Esophagus squamous epithelium (tissue), 5 donors: Measurements from ENCODE around the gene REV1. TPM values are rescaled to one million over a fixed set of nuclear protein-coding genes. Genes with fewer than 3 reads are reported as not detected.
A peak's percentile ranks its signal among the peaks of the same experiment; 100 is the strongest.

Experiments
- DNase-seq: peaks from one replicate; lab custom pipeline; 2025; lab: John Stamatoyannopoulos, UW
- H3K27ac ChIP-seq, 4 donors: fragments of 200-600 bp; sonication (generic); one replicate each; pipeline ENCODE4 v1.5.1; 2016 to 2019; ENCODE audit warnings: mild to moderate bottlenecking in 1 of 4
- H3K27me3 ChIP-seq, 4 donors: fragments of 200-600 bp; sonication (generic); 1 replicate in 3 of 4; 2 replicates in 1 of 4; pipeline versions ENCODE4 v1.5.1 to v1.6.0; 2017 to 2021; ENCODE audit warnings: antibody characterized with exemption in 1 of 4
- H3K36me3 ChIP-seq, 3 donors: fragments of 200-600 bp; sonication (generic); one replicate each; pipeline ENCODE4 v1.5.1; 2016 to 2019
- H3K4me1 ChIP-seq, 3 donors: fragments of 200-600 bp; sonication (generic); one replicate each; pipeline ENCODE4 v1.5.1; 2017 to 2019
- H3K4me3 ChIP-seq, 4 donors: fragments of 200-600 bp; sonication (generic); 1 replicate in 3 of 4; 2 replicates in 1 of 4; pipeline ENCODE4 v1.5.1; 2016 to 2019; ENCODE audit warnings: mild to moderate bottlenecking in 2 of 4, moderate library complexity in 1 of 4
- H3K9me3 ChIP-seq, 3 donors: fragments of 200-600 bp; sonication (generic); one replicate each; pipeline ENCODE4 v1.5.1; 2016 to 2019
- POLR2A ChIP-seq, 4 donors: fragments of 450-650 bp; IDR thresholded peaks; one replicate each; pipeline ENCODE4 v1.6.1; 2017; ENCODE audit warnings: antibody characterized with exemption in 4 of 4, mild to moderate bottlenecking in 4 of 4, moderate library complexity in 3 of 4
- WGBS, 2 donors: methylation state at CpG; one replicate each; pipeline ENCODE4 v1.1.5; 2018; 5-methylcytosine and 5-hydroxymethylcytosine counted together
- intact Hi-C: fragments of 100-400 bp; cut with DNase I; formaldehyde crosslinking; loops from one replicate; pipeline ENCODE4 v1.15.0; 2022
- total RNA-seq, 4 donors: library from RNA; depleted of rRNA; stranded (reverse); fragments of >200 nt; gene quantifications; one replicate each; pipeline ENCODE4 v1.1.0, GENCODE V29; 2016
- TF ChIP-seq, protein P1 (sequence below), 6 experiments: fragments of 450-650 bp in 4 of 6; fragments of 200-600 bp in 2 of 6; sonication (generic) in 2 of 6; IDR thresholded peaks; one replicate each; pipeline ENCODE4 v1.5.1; 2016 to 2019; ENCODE audit warnings: antibody characterized with exemption in 6 of 6, mild to moderate bottlenecking in 4 of 6, moderate library complexity in 4 of 6
- donor health status: DM: yes; HTN: yes; CAD: no.

REV1 gene
- total RNA-seq, 4 donors from 2014 or later = 22.5 to 69.2 (median 39.8) TPM

DNA sequence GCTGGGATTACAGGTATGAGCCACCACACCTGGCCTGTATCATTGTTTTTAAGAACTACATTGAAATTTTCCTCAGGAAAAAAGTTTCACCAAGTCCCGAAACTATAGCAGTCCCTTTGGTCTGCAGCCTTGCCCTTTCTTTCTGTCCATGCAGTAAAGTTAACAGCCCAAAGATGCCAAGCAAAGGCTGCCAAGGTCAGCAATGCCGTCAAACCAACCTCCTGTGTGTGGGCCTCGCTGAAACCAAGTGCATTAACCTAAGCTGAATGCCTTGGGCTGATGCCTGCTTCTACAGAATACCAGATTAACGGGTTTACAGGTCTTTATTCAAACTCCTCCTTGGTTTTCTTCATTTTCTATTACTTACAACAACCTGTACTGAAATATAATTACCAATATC is 79.5 kb downstream of the REV1 start:
- DNase-seq = no peak
- H3K36me3 ChIP-seq = peaks cover 3 to 99% (median 15%) of the 10 kb centered on the region in 3 donors
- H3K9me3 ChIP-seq = no peaks in the 10 kb centered on the region
- no peak for TF ChIP-seq POLR2A (IDR thresholded peaks at IDR 0.05)
- TF ChIP-seq, protein P1, sequence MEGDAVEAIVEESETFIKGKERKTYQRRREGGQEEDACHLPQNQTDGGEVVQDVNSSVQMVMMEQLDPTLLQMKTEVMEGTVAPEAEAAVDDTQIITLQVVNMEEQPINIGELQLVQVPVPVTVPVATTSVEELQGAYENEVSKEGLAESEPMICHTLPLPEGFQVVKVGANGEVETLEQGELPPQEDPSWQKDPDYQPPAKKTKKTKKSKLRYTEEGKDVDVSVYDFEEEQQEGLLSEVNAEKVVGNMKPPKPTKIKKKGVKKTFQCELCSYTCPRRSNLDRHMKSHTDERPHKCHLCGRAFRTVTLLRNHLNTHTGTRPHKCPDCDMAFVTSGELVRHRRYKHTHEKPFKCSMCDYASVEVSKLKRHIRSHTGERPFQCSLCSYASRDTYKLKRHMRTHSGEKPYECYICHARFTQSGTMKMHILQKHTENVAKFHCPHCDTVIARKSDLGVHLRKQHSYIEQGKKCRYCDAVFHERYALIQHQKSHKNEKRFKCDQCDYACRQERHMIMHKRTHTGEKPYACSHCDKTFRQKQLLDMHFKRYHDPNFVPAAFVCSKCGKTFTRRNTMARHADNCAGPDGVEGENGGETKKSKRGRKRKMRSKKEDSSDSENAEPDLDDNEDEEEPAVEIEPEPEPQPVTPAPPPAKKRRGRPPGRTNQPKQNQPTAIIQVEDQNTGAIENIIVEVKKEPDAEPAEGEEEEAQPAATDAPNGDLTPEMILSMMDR (IDR thresholded peaks at IDR 0.05) = no peak
- WGBS, 2 donors = 79 to 84% methylated on average over 4 of the region's 4 CpGs
- peaks cover 0 to 4% (median 0%) of the 10 kb centered on the region in 3 donors for H3K4me1 ChIP-seq
- no peak overlapping the region for H3K4me3 ChIP-seq
- intact Hi-C loops = no loop called here
- H3K27ac ChIP-seq = no peak overlapping the region
- no peaks in the 10 kb centered on the region for H3K27me3 ChIP-seq

DNA sequence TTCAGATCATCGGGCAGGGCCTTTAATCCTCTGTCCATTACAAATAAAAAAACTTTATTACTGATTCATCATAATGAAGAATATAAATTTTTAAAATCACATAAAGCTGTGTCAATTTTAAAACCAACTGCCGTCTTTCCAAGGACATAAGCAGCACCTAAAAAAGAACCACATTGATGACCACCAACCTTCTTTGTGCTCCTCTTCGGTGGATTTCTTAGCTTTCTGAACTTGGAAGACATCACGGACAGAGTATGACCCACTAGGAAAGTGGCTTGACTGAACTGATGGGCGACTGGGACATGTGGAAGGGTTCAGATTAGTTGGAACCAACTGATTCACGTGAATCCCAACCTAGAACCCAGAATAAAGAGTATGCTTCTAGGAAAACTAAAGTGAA is 83.7 kb downstream of the REV1 start:
- peaks cover 3 to 99% (median 35%) of the 10 kb centered on the region in 3 donors for H3K36me3 ChIP-seq

DNA sequence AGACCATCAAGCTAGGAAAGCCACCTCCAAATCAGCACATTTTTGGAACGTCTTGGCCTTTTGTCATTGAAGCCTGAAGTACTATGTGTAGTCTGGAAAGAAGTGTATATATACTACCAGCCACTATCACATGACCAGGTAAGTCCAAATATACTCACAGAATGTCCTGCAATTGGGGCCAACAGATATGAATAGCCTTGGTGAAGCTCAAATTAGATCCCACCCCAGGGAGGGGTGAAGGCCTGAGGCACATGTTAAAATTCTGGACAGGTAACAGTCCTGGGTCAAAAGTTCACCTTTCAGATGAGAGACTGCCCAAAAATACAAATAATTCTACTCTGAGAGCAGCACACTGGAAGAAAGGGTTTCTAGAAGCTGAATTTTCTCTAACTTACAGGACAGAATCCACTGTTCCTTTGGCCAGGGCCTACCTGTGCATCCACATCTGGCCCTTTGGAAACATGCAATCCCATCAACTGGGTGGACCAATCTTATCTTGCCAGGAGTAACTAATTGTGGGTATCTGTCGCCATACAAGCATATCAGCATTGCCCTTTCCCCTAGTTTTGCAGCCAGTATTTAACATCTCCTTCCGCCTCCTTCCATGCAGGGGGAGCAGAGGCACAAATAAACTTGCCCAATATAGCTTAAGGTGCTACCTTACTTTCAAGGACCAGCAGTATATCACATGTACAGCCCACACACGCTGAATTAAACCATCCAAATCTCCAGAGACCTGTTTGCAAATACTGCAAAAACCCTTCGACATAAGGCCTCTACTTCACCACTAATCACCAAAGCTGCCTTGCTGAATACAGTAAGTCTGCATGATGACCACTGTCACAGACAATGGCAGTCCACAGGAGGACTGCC is 84.8 kb downstream of the REV1 start:
- WGBS, 2 donors = 78 to 81% methylated on average over 5 of the region's 5 CpGs
- H3K9me3 ChIP-seq = no peaks in the 10 kb centered on the region
- no peak for TF ChIP-seq POLR2A (IDR thresholded peaks at IDR 0.05)
- TF ChIP-seq, protein P1 (IDR thresholded peaks at IDR 0.05) = no peak
- H3K4me3 ChIP-seq = no peak overlapping the region
- H3K4me1 ChIP-seq = peaks cover 0 to 20% (median 0%) of the 10 kb centered on the region in 3 donors
- H3K36me3 ChIP-seq = peaks cover 3 to 99% (median 40%) of the 10 kb centered on the region in 3 donors
- H3K27ac ChIP-seq = peak overlapping the region; percentile 2 to 43 (median 12)
- DNase-seq = no peak
- intact Hi-C loops = no loop called here
- no peaks in the 10 kb centered on the region for H3K27me3 ChIP-seq

More for the DNA sequence above, 83.7 kb downstream of the REV1 start:
- H3K4me3 ChIP-seq = no peak overlapping the region
- 86 to 90% methylated on average over 6 of the region's 6 CpGs for WGBS, 2 donors
- H3K27me3 ChIP-seq = no peaks in the 10 kb centered on the region
- H3K9me3 ChIP-seq = no peaks in the 10 kb centered on the region
- H3K27ac ChIP-seq = no peak overlapping the region
- DNase-seq = no peak
- no peak for TF ChIP-seq POLR2A (IDR thresholded peaks at IDR 0.05)
- TF ChIP-seq, protein P1 (IDR thresholded peaks at IDR 0.05) = no peak
- H3K4me1 ChIP-seq = peaks cover 0 to 20% (median 0%) of the 10 kb centered on the region in 3 donors
- intact Hi-C loops = no loop called here

DNA sequence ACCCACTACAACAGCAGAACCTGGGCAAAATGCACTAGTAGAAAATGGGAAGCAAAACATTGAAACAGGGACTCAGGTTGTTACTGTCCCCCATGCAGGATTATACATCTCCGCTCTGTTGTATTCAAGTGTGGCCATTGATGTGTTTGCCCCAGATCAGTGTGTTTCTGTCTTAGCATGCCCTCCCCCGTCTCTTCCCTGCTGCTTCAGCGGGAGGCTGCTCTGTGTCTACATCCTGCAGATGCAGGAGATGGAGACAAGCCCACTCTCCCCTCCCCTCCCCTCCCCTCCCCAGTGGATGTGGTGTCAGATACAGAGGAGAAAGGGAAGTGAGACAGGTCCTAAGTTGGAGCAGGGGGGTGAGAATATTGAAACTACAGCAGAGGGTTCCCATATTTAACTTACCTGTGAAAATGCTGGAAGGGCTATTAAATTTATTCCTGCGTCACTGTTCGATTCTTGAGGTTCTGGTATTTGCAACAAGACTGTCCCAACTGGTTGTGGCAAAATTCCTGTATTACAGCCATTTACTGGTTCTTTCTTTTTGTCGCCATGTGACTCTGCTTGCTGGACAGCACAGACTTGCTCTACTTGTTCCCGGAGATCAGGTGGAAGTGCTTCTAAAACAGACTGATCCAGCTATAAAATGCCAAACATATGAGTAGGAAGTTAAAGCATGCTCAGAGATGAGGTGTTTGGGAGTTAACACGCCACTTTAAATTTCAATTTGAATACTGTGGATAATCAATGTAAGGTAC is 85.6 kb downstream of the REV1 start:
- intact Hi-C loops = no loop called here

More for the DNA sequence above, 85.6 kb downstream of the REV1 start:
- no peak for TF ChIP-seq POLR2A (IDR thresholded peaks at IDR 0.05)
- TF ChIP-seq, protein P1 (IDR thresholded peaks at IDR 0.05) = no peak
- H3K27ac ChIP-seq = peak overlapping the region; percentile 28 to 53 (median 38)
- no peaks in the 10 kb centered on the region for H3K9me3 ChIP-seq
- DNase-seq = no peak
- no peak overlapping the region for H3K4me3 ChIP-seq
- H3K4me1 ChIP-seq = peaks cover 0 to 25% (median 0%) of the 10 kb centered on the region in 3 donors
- H3K36me3 ChIP-seq = peaks cover 3 to 99% (median 40%) of the 10 kb centered on the region in 3 donors
- 71 to 72% methylated on average over 8 of the region's 8 CpGs for WGBS, 2 donors
- no peaks in the 10 kb centered on the region for H3K27me3 ChIP-seq
